ENCODE measurements around the gene HBS1L. TPM values are rescaled to one million over a fixed set of nuclear protein-coding genes. Genes with fewer than 3 reads are reported as not detected.

Gene HBS1L
- total and polyA plus RNA-seq, 9 of the 15 experiments (the other 6 are each of a cell fraction or from before 2014, with no cell fraction given): 101 to 199 (median 145) TPM

GRCh38 chr6:135054569-135055498, at the start of gene HBS1L (continued):
- peak; percentile 100 for TF ChIP-seq NRF1 (conservative IDR thresholded peaks at IDR 0.05 in 1 of 2, IDR thresholded peaks at IDR 0.05 in 1 of 2)
- TF ChIP-seq ZBTB2 (IDR thresholded peaks at IDR 0.05): peak; percentile 99
- TF ChIP-seq, protein P1, sequence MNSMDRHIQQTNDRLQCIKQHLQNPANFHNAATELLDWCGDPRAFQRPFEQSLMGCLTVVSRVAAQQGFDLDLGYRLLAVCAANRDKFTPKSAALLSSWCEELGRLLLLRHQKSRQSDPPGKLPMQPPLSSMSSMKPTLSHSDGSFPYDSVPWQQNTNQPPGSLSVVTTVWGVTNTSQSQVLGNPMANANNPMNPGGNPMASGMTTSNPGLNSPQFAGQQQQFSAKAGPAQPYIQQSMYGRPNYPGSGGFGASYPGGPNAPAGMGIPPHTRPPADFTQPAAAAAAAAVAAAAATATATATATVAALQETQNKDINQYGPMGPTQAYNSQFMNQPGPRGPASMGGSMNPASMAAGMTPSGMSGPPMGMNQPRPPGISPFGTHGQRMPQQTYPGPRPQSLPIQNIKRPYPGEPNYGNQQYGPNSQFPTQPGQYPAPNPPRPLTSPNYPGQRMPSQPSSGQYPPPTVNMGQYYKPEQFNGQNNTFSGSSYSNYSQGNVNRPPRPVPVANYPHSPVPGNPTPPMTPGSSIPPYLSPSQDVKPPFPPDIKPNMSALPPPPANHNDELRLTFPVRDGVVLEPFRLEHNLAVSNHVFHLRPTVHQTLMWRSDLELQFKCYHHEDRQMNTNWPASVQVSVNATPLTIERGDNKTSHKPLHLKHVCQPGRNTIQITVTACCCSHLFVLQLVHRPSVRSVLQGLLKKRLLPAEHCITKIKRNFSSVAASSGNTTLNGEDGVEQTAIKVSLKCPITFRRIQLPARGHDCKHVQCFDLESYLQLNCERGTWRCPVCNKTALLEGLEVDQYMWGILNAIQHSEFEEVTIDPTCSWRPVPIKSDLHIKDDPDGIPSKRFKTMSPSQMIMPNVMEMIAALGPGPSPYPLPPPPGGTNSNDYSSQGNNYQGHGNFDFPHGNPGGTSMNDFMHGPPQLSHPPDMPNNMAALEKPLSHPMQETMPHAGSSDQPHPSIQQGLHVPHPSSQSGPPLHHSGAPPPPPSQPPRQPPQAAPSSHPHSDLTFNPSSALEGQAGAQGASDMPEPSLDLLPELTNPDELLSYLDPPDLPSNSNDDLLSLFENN (IDR thresholded peaks at IDR 0.05; ENCODE audit: low read depth in 2 of 2, low read length in 2 of 2): peak; percentile 7 to 72; a peak in 2 of 4 replicates
- peak; percentile 96 for TF ChIP-seq MTA1 (IDR thresholded peaks at IDR 0.05; ENCODE audit: borderline replicate concordance)
- TF ChIP-seq ZNF316 (IDR thresholded peaks at IDR 0.05): no peak
- no peak for TF ChIP-seq CAMTA2 (CRISPR knock-in tag; conservative IDR thresholded peaks at IDR 0.05)
- TF ChIP-seq ZNF263 (CRISPR knock-in tag; IDR thresholded peaks at IDR 0.05; ENCODE audit: borderline replicate concordance): peak; percentile 43; the same call in 1 of the 2 replicates
- no peak for TF ChIP-seq MCM2 (IDR thresholded peaks at IDR 0.05; ENCODE audit: low read depth)
- no peak for TF ChIP-seq NCOA2 (IDR thresholded peaks at IDR 0.05; ENCODE audit: partially characterized antibody in 2 of 2)
- TF ChIP-seq FOS (IDR thresholded peaks at IDR 0.05; ENCODE audit: extremely low read depth, insufficient read length): no peak
- TF ChIP-seq ZNF408 (CRISPR knock-in tag; IDR thresholded peaks at IDR 0.05; ENCODE audit: low read depth): no peak
- TF ChIP-seq MCM3 (IDR thresholded peaks at IDR 0.05): no peak
- TF ChIP-seq, protein P2, sequence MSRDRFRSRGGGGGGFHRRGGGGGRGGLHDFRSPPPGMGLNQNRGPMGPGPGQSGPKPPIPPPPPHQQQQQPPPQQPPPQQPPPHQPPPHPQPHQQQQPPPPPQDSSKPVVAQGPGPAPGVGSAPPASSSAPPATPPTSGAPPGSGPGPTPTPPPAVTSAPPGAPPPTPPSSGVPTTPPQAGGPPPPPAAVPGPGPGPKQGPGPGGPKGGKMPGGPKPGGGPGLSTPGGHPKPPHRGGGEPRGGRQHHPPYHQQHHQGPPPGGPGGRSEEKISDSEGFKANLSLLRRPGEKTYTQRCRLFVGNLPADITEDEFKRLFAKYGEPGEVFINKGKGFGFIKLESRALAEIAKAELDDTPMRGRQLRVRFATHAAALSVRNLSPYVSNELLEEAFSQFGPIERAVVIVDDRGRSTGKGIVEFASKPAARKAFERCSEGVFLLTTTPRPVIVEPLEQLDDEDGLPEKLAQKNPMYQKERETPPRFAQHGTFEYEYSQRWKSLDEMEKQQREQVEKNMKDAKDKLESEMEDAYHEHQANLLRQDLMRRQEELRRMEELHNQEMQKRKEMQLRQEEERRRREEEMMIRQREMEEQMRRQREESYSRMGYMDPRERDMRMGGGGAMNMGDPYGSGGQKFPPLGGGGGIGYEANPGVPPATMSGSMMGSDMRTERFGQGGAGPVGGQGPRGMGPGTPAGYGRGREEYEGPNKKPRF (IDR thresholded peaks at IDR 0.05; ENCODE audit: low read depth, low read length): no peak
- TF ChIP-seq KLF6 (CRISPR knock-in tag; IDR thresholded peaks at IDR 0.05; ENCODE audit: borderline replicate concordance): peak; percentile 84; the same call in 1 of the 2 replicates
- TF ChIP-seq, protein P3, sequence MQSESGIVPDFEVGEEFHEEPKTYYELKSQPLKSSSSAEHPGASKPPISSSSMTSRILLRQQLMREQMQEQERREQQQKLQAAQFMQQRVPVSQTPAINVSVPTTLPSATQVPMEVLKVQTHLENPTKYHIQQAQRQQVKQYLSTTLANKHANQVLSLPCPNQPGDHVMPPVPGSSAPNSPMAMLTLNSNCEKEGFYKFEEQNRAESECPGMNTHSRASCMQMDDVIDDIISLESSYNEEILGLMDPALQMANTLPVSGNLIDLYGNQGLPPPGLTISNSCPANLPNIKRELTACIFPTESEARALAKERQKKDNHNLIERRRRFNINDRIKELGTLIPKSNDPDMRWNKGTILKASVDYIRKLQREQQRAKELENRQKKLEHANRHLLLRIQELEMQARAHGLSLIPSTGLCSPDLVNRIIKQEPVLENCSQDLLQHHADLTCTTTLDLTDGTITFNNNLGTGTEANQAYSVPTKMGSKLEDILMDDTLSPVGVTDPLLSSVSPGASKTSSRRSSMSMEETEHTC (IDR thresholded peaks at IDR 0.05): peak; percentile 23; the same call in 1 of the 2 replicates
- no peak for TF ChIP-seq ZFP30 (CRISPR knock-in tag; IDR thresholded peaks at IDR 0.05; ENCODE audit: borderline replicate concordance)
- 0 out of 2 replicates have a peak, but pooled peaks have one; percentile 44 for TF ChIP-seq ZBED1 (IDR thresholded peaks at IDR 0.05)
- TF ChIP-seq SMARCB1 (IDR thresholded peaks at IDR 0.05; ENCODE audit: insufficient read length, low read depth): no peak
- no peak for TF ChIP-seq PCBP1 (IDR thresholded peaks at IDR 0.05; ENCODE audit: low read depth, low read length, poor library complexity, severe bottlenecking)
